SK-N-SH (cell line): ENCODE results near the gene BTF3. TPM values are rescaled to one million over a fixed set of nuclear protein-coding genes. Genes with fewer than 3 reads are reported as not detected.

Experiments
- CTCF ChIA-PET: fragments of 300-600, 350-600 bp; formaldehyde crosslinking; extraction: SDS; loops from one replicate; lab custom pipeline; 2021; lab: Yijun Ruan, JAX
- POLR2A ChIA-PET: fragments of 350-600 bp; sonication (Branson Sonifier 250); formaldehyde crosslinking; extraction: SDS; loops from one replicate; lab custom pipeline; 2020; ENCODE audit warnings: antibody characterized with exemption, inconsistent platforms; lab: Yijun Ruan, JAX
- DNase-seq: peaks from one replicate; pipeline ENCODE4 v3.0.0; 2012
- H2AFZ ChIP-seq: fragments of 200-600 bp; sonication (generic); 2 replicates; pipeline ENCODE4 v1.8.1; 2016; ENCODE audit warnings: antibody characterized with exemption, mild to moderate bottlenecking, low read depth
- H3F3A ChIP-seq: fragments of 200-600 bp; sonication (generic); replicated peaks from 2 replicates; pipeline ENCODE3; 2016; ENCODE audit warnings: antibody characterized with exemption, mild to moderate bottlenecking; ENCODE audit not compliant: insufficient read depth
- H3K27ac ChIP-seq, 2 experiments: fragments of 200-500 bp in 1 of 2; fragments of 200-600 bp in 1 of 2; sonication (Bioruptor generic) in 1 of 2; sonication (generic), shearing (Covaris generic) in 1 of 2; 2 replicates each; pipeline versions ENCODE4 v1.5.1 to v1.6.1; 2014 to 2016; ENCODE audit warnings: low read depth in 2 of 2, inconsistent platforms in 1 of 2, low read length in 1 of 2, mild to moderate bottlenecking in 1 of 2, mixed read lengths in 1 of 2
- H3K27me3 ChIP-seq: fragments of 200-600 bp; sonication (generic), shearing (Covaris generic); 2 replicates; pipeline ENCODE4 v1.6.1; 2016; ENCODE audit warnings: mixed run types; ENCODE audit not compliant: insufficient read depth
- H3K36me3 ChIP-seq, 2 experiments: fragments of 200-500 bp in 1 of 2; fragments of 200-600 bp in 1 of 2; sonication (Bioruptor generic) in 1 of 2; sonication (generic) in 1 of 2; replicated peaks in 1 of 2; 2 replicates each; pipeline versions ENCODE3 to v1.5.1; 2014 to 2016; ENCODE audit warnings: low read length in 1 of 2, mild to moderate bottlenecking in 1 of 2; ENCODE audit not compliant: insufficient read depth in 2 of 2, control insufficient read depth in 1 of 2
- H3K4me1 ChIP-seq, 2 experiments: fragments of 200-500 bp in 1 of 2; fragments of 200-600 bp in 1 of 2; sonication (Bioruptor generic) in 1 of 2; sonication (generic), shearing (Covaris generic) in 1 of 2; 2 replicates each; pipeline versions ENCODE4 v1.5.1 to v1.6.1; 2014 to 2016; ENCODE audit warnings: low read depth in 1 of 2, low read length in 1 of 2, mixed run types in 1 of 2; ENCODE audit not compliant: insufficient read depth in 2 of 2, control insufficient read depth in 1 of 2
- H3K4me2 ChIP-seq: fragments of 200-600 bp; sonication (generic), shearing (Covaris generic); 2 replicates; pipeline ENCODE4 v1.6.1; 2017; ENCODE audit warnings: mixed run types
- H3K4me3 ChIP-seq, 2 experiments: fragments of 200-500 bp in 1 of 2; fragments of 200-600 bp in 1 of 2; sonication (Bioruptor generic) in 1 of 2; sonication (generic), shearing (Covaris generic) in 1 of 2; 2 replicates each; pipeline versions ENCODE4 v1.5.1 to v1.8.1; 2014 to 2016; ENCODE audit warnings: low read depth in 2 of 2, inconsistent platforms in 1 of 2, low read length in 1 of 2, mild to moderate bottlenecking in 1 of 2, mixed read lengths in 1 of 2, moderate library complexity in 1 of 2
- H3K79me2 ChIP-seq: fragments of 200-600 bp; sonication (generic); 2 replicates; pipeline ENCODE4 v1.8.1; 2017; ENCODE audit warnings: mild to moderate bottlenecking; ENCODE audit not compliant: insufficient read depth
- H3K9ac ChIP-seq: fragments of 200-600 bp; sonication (generic); 2 replicates; pipeline ENCODE4 v1.6.1; 2017; ENCODE audit warnings: mixed run types
- H3K9me2 ChIP-seq: fragments of 200-600 bp; sonication (generic); 2 replicates; pipeline ENCODE4 v1.6.1; 2017; ENCODE audit warnings: mixed run types
- H3K9me3 ChIP-seq: fragments of 200-600 bp; sonication (generic); 2 replicates; pipeline ENCODE4 v1.6.1; 2017; ENCODE audit warnings: mixed run types, mild to moderate bottlenecking, moderate library complexity
- H4K20me1 ChIP-seq: fragments of 200-600 bp; sonication (generic); 2 replicates; pipeline ENCODE4 v1.6.1; 2017; ENCODE audit warnings: mild to moderate bottlenecking, mixed run types; ENCODE audit not compliant: insufficient read depth
- CHD2 ChIP-seq: fragments of 150-350 bp; IDR thresholded peaks from 2 replicates; pipeline ENCODE4 v1.6.1; 2018; ENCODE audit warnings: low read length; ENCODE audit not compliant: partially characterized antibody
- EZH2phosphoT487 ChIP-seq: fragments of 200-600 bp; sonication (generic); IDR thresholded peaks from 2 replicates; pipeline ENCODE4 v1.6.1; 2017; ENCODE audit warnings: low read depth, mixed run types, mild to moderate bottlenecking, antibody characterized with exemption, moderate library complexity, borderline replicate concordance
- FOXJ3 ChIP-seq: sonication (generic); formaldehyde crosslinking; IDR thresholded peaks from 2 replicates; pipeline ENCODE4 v1.5.1; 2020; ENCODE audit warnings: mild to moderate bottlenecking, missing genetic modification reagents
- FOXM1 ChIP-seq: IDR thresholded peaks from 2 replicates; pipeline ENCODE4 v1.4.0; 2012; ENCODE audit warnings: low read depth, mild to moderate bottlenecking
- JUND ChIP-seq: IDR thresholded peaks from 2 replicates; pipeline ENCODE4 v1.4.0; 2012
- MXI1 ChIP-seq: IDR thresholded peaks from 2 replicates; pipeline ENCODE4 v1.6.1; 2012; ENCODE audit warnings: mild to moderate bottlenecking, low read depth, low read length, improper control_type of control experiment
- NFIC ChIP-seq: IDR thresholded peaks from 2 replicates; pipeline ENCODE4 v1.4.0; 2012; ENCODE audit warnings: borderline replicate concordance
- NRF1 ChIP-seq: IDR thresholded peaks from 2 replicates; pipeline ENCODE4 v1.6.1; 2012; ENCODE audit warnings: low read depth, mild to moderate bottlenecking, low read length
- RAD21 ChIP-seq: IDR thresholded peaks from 2 replicates; pipeline ENCODE4 v1.6.1; 2012; ENCODE audit warnings: mild to moderate bottlenecking, low read length
- RFX5 ChIP-seq: IDR thresholded peaks from 2 replicates; pipeline ENCODE4 v1.6.1; 2012; ENCODE audit warnings: mild to moderate bottlenecking, improper control_type of control experiment, low read length
- RXRA ChIP-seq: IDR thresholded peaks from 2 replicates; pipeline ENCODE4 v1.4.0; 2012; ENCODE audit warnings: low read depth, mild to moderate bottlenecking, borderline replicate concordance
- SIN3A ChIP-seq: IDR thresholded peaks from 2 replicates; pipeline ENCODE4 v1.6.1; 2012; ENCODE audit warnings: low read depth, mild to moderate bottlenecking, low read length, moderate library complexity, borderline replicate concordance
- SMC3 ChIP-seq: IDR thresholded peaks from 2 replicates; pipeline ENCODE4 v1.6.1; 2012; ENCODE audit warnings: low read depth, low read length, improper control_type of control experiment
- TCF12 ChIP-seq: IDR thresholded peaks from 2 replicates; pipeline ENCODE4 v1.4.0; 2012
- TEAD4 ChIP-seq: IDR thresholded peaks from 2 replicates; pipeline ENCODE4 v1.4.0; 2012; ENCODE audit warnings: mild to moderate bottlenecking, borderline replicate concordance; ENCODE audit not compliant: insufficient read depth
- WGBS: methylation state at CpG from one replicate; pipeline ENCODE4 v1.1.6; 2017; ENCODE audit warnings: low lambda C conversion rate; 5-methylcytosine and 5-hydroxymethylcytosine counted together
- polyA plus RNA-seq, 3 experiments: library from polyadenylated mRNA; depleted of rRNA; stranded (reverse); fragments of >200 nt; gene quantifications; 2 replicates each; pipeline ENCODE4 v1.2.3, GENCODE V29; 2012
- TF ChIP-seq, protein P1 (sequence below): fragments of 150-350 bp; IDR thresholded peaks from 2 replicates; pipeline ENCODE4 v1.6.1; 2016; ENCODE audit warnings: mild to moderate bottlenecking, low read depth, low read length
- TF ChIP-seq, protein P2 (sequence below): IDR thresholded peaks from 2 replicates; pipeline ENCODE4; 2012
- TF ChIP-seq, protein P3 (sequence below): fragments of 150-350 bp; IDR thresholded peaks from 2 replicates; pipeline ENCODE4 v1.6.1; 2017; ENCODE audit warnings: antibody characterized with exemption, low read length, low read depth, borderline replicate concordance
- TF ChIP-seq, protein P4 (sequence below): IDR thresholded peaks from 2 replicates; pipeline ENCODE4 v1.4.0; 2012; ENCODE audit warnings: low read depth, borderline replicate concordance

BTF3 gene
- polyA plus RNA-seq, 1 of the 3 experiments (the other 2 are of a cell fraction) = 492 TPM

DNA sequence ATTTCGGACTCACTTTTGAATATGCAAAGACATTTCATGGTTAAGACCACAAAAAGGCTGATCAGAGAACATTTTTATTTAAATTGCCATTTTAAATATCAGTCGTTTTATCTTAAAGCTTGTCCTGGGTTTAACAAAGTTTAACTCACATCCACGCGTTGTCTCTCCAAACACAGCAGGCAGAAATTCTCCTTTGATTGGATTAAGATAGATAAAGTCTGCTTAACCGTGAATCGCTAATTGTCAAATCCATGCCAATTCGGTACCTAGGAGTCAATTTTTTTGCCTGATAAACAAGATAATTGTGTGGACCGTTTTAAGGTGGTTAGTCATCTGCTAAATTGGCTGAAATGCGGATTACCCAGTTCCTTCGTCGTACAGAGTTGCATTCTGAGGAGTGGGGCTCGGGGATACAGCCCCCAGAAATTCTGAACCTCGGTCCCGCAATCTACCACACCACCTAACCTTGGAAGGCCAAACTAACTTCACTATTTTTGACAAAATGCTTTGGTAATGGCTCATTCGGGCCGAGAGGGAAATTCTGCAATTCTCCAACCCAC, 665 bp upstream of the BTF3 start (continued):
- TF ChIP-seq TEAD4 = no peak
- no peak for TF ChIP-seq JUND
- no peak for TF ChIP-seq MXI1
- no peak for TF ChIP-seq RXRA
- TF ChIP-seq, all 33 proteins: peak for 0

DNA sequence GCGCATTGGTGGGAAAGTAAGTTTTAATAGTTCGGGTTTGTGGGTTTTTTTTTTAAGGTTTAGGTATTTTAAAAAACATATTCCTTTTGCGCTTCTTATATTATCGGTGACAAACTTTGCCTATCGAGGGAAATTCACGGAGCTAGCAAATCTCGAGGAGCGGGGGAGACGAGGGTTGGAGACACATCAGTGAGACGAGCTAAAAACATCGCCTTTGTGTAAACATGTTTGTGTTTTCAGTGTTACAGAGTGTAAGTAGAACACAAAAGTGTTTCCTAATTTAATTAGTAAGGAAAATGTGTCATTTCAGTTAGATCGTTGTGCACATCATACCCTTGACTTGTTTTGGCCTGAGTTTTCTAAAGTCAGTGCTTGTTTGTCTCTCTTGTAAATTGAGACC, 945 bp downstream of the BTF3 start:
- ChIA-PET CTCF (interaction anchor here (1.6 to 2.6 kb wide), 3 partner anchors 10 to 46 kb away, joined by 5 to 9 read pairs (median 7); no protein-coding TSS in a partner anchor), POLR2A (interaction anchor here (0.6 to 1.6 kb wide), 3 partner anchors 8 to 61 kb away, joined by 3 to 8 read pairs (median 4); no protein-coding TSS in a partner anchor)
- TF ChIP-seq, protein P1, sequence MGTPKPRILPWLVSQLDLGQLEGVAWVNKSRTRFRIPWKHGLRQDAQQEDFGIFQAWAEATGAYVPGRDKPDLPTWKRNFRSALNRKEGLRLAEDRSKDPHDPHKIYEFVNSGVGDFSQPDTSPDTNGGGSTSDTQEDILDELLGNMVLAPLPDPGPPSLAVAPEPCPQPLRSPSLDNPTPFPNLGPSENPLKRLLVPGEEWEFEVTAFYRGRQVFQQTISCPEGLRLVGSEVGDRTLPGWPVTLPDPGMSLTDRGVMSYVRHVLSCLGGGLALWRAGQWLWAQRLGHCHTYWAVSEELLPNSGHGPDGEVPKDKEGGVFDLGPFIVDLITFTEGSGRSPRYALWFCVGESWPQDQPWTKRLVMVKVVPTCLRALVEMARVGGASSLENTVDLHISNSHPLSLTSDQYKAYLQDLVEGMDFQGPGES = no peak
- TF ChIP-seq, protein P2, sequence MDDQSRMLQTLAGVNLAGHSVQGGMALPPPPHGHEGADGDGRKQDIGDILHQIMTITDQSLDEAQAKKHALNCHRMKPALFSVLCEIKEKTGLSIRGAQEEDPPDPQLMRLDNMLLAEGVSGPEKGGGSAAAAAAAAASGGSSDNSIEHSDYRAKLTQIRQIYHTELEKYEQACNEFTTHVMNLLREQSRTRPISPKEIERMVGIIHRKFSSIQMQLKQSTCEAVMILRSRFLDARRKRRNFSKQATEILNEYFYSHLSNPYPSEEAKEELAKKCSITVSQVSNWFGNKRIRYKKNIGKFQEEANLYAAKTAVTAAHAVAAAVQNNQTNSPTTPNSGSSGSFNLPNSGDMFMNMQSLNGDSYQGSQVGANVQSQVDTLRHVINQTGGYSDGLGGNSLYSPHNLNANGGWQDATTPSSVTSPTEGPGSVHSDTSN = no peak
- no peak for TF ChIP-seq RAD21
- TF ChIP-seq SMC3 = no peak
- TF ChIP-seq, protein P3, sequence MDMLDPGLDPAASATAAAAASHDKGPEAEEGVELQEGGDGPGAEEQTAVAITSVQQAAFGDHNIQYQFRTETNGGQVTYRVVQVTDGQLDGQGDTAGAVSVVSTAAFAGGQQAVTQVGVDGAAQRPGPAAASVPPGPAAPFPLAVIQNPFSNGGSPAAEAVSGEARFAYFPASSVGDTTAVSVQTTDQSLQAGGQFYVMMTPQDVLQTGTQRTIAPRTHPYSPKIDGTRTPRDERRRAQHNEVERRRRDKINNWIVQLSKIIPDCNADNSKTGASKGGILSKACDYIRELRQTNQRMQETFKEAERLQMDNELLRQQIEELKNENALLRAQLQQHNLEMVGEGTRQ = no peak
- no peak for TF ChIP-seq FOXJ3
- no peak for TF ChIP-seq SIN3A
- TF ChIP-seq, protein P4, sequence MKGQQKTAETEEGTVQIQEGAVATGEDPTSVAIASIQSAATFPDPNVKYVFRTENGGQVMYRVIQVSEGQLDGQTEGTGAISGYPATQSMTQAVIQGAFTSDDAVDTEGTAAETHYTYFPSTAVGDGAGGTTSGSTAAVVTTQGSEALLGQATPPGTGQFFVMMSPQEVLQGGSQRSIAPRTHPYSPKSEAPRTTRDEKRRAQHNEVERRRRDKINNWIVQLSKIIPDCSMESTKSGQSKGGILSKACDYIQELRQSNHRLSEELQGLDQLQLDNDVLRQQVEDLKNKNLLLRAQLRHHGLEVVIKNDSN = no peak
- no peak for TF ChIP-seq RXRA
- no peak for TF ChIP-seq RFX5
- no peak for TF ChIP-seq NFIC
- no peak for TF ChIP-seq EZH2phosphoT487
- TF ChIP-seq FOXM1 = no peak
- TF ChIP-seq TCF12 = no peak
- TF ChIP-seq NRF1 = no peak
- TF ChIP-seq CHD2 = no peak
- Histone ChIP-seq H2AFZ (no peak overlapping the region), H3K4me3 (peak overlapping the region; percentile 88 to 98), H3K79me2 (peaks cover 64% of the 10 kb centered on the region), H3K27me3 (no peaks in the 10 kb centered on the region), H3K4me2 (peak overlapping the region; percentile 84), H3K9ac (peak overlapping the region; percentile 99), H4K20me1 (peaks cover 49% of the 10 kb centered on the region), H3K27ac (peak overlapping the region; percentile 95 to 99), H3K36me3 (peaks cover 45 to 50% of the 10 kb centered on the region in 2 experiments), H3K9me2 (no peaks in the 10 kb centered on the region), H3K4me1 (peaks cover 11 to 16% of the 10 kb centered on the region in 2 experiments; a peak in 3 of 4 replicates), H3F3A (peaks cover 32% of the 10 kb centered on the region), H3K9me3 (no peaks in the 10 kb centered on the region)
- 2% methylated on average over 12 of the region's 12 CpGs for WGBS
- DNase-seq = no peak
